Endothelial cell of umbilical vein (primary cell): ENCODE measurements around the gene PLXNC1. TPM values are rescaled to one million over a fixed set of nuclear protein-coding genes. Genes with fewer than 3 reads are reported as not detected.

Experiments used
- BruUV-seq: library from RNA; stranded (reverse); fragments of 400-500 nt; replicated peaks from 2 replicates; lab custom pipeline; 2021; lab: Mats Ljungman, UMichigan
- CTCF ChIA-PET: fragments of 300-600, 350-600 bp; sonication (Branson Sonifier 250); formaldehyde crosslinking; loops from one replicate; lab custom pipeline; 2021; ENCODE audit warnings: antibody characterized with exemption, inconsistent platforms; lab: Charles Lee
- POLR2A ChIA-PET: fragments of 300-600, 350-600 bp; sonication (Branson Sonifier 250); formaldehyde crosslinking; loops from one replicate; lab custom pipeline; 2021; ENCODE audit warnings: antibody characterized with exemption, inconsistent platforms; lab: Charles Lee
- DNase-seq: peaks from one replicate; pipeline ENCODE4 v3.0.0-alpha.2; 2011; ENCODE audit warnings: low read depth, low spot score
- FAIRE-seq: peaks from 2 replicates; lab custom pipeline; 2011; peaks lifted over from hg19 to GRCh38; lab: Jason Lieb, UNC
- H2AFZ ChIP-seq: 2 replicates; pipeline ENCODE4 v1.6.0; 2012; ENCODE audit warnings: low read depth, low read length, control low read depth, inconsistent platforms
- H3K27ac ChIP-seq: 2 replicates; pipeline ENCODE4 v1.5.1; 2011; ENCODE audit warnings: low read depth, mild to moderate bottlenecking, control low read depth, low read length, moderate library complexity; ENCODE audit not compliant: insufficient read depth
- H3K27me3 ChIP-seq, 2 experiments: 2 replicates each; pipeline versions ENCODE4 v1.6.0 to v1.6.1; 2011; ENCODE audit warnings: low read length in 2 of 2, mixed read lengths in 1 of 2; ENCODE audit not compliant: control insufficient read depth in 2 of 2, insufficient read depth in 2 of 2
- H3K36me3 ChIP-seq, 2 experiments: 2 replicates in 1 of 2; 3 replicates in 1 of 2; pipeline ENCODE4 v1.5.1; 2011; ENCODE audit warnings: low read length in 2 of 2, mild to moderate bottlenecking in 1 of 2, moderate library complexity in 1 of 2; ENCODE audit not compliant: control insufficient read depth in 2 of 2, insufficient read depth in 2 of 2; ENCODE audit errors: extremely low read depth in 1 of 2
- H3K4me1 ChIP-seq: 3 replicates; pipeline ENCODE4 v1.5.1; 2011; ENCODE audit warnings: mild to moderate bottlenecking, low read length; ENCODE audit not compliant: control insufficient read depth, insufficient read depth; ENCODE audit errors: extremely low read depth
- H3K4me2 ChIP-seq: 2 replicates; pipeline ENCODE4 v1.6.1; 2011; ENCODE audit warnings: low read length, control low read depth, mixed read lengths; ENCODE audit not compliant: insufficient read depth
- H3K4me3 ChIP-seq, 3 experiments: fragments of 200-600 bp in 1 of 3; sonication (generic), shearing (Covaris generic) in 1 of 3; replicated peaks in 1 of 3; 2 replicates each; pipeline ENCODE4 v1.5.1; 2011 to 2016; ENCODE audit warnings: control low read depth in 3 of 3, low read length in 3 of 3, mild to moderate bottlenecking in 2 of 3, inconsistent platforms in 1 of 3, low read depth in 1 of 3, moderate library complexity in 1 of 3; ENCODE audit not compliant: insufficient read depth in 1 of 3
- H3K79me2 ChIP-seq: 2 replicates; pipeline ENCODE4 v1.6.0; 2012; ENCODE audit warnings: low read length, inconsistent platforms; ENCODE audit not compliant: control insufficient read depth, insufficient read depth
- H3K9ac ChIP-seq: replicated peaks from 2 replicates; pipeline ENCODE3; 2011; ENCODE audit warnings: low read length, control low read depth; ENCODE audit not compliant: insufficient read depth; ENCODE audit errors: extremely low read depth
- H3K9me1 ChIP-seq: replicated peaks from 3 replicates; pipeline ENCODE4 v1.6.0; 2011; ENCODE audit warnings: mild to moderate bottlenecking, low read length; ENCODE audit not compliant: control insufficient read depth, insufficient read depth; ENCODE audit errors: extremely low read depth
- H3K9me3 ChIP-seq: replicated peaks from 2 replicates; pipeline ENCODE4 v1.5.1; 2012; ENCODE audit warnings: low read length, inconsistent platforms; ENCODE audit not compliant: control insufficient read depth, insufficient read depth
- H4K20me1 ChIP-seq: replicated peaks from 2 replicates; pipeline ENCODE3; 2011; ENCODE audit warnings: mild to moderate bottlenecking, low read length; ENCODE audit not compliant: control insufficient read depth, insufficient read depth; ENCODE audit errors: extremely low read depth
- EZH2 ChIP-seq: IDR thresholded peaks from 2 replicates; pipeline ENCODE4 v1.6.1; 2012; ENCODE audit warnings: borderline replicate concordance, low read depth, mild to moderate bottlenecking, moderate library complexity, low read length, inconsistent platforms; ENCODE audit not compliant: severe bottlenecking
- FOS ChIP-seq: IDR thresholded peaks from 2 replicates; pipeline ENCODE4 v1.6.1; 2011; ENCODE audit warnings: mild to moderate bottlenecking, low read length, moderate library complexity, borderline replicate concordance; ENCODE audit not compliant: insufficient read depth
- GATA2 ChIP-seq: IDR thresholded peaks from 2 replicates; pipeline ENCODE4 v1.7.0; 2011; ENCODE audit warnings: low read depth, mild to moderate bottlenecking, moderate library complexity, mixed read lengths, low read length; ENCODE audit not compliant: insufficient read length, insufficient read depth
- JUN ChIP-seq: IDR thresholded peaks from 2 replicates; pipeline ENCODE4 v1.6.1; 2011; ENCODE audit warnings: borderline replicate concordance, low read depth; ENCODE audit not compliant: insufficient read length, insufficient read depth
- MYC ChIP-seq: IDR thresholded peaks from one replicate; pipeline ENCODE4 v1.6.1; 2011; ENCODE audit warnings: mild to moderate bottlenecking, low read depth, low read length
- POLR2A ChIP-seq: IDR thresholded peaks from 2 replicates; pipeline ENCODE4 v1.6.1; 2012; ENCODE audit warnings: low read depth, mild to moderate bottlenecking, control low read depth, low read length
- POLR2AphosphoS5 ChIP-seq: IDR thresholded peaks from 2 replicates; pipeline ENCODE4 v1.6.1; 2012; ENCODE audit warnings: low read depth, mild to moderate bottlenecking, control low read depth, low read length, moderate library complexity; ENCODE audit not compliant: insufficient read depth
- dilution Hi-C: fragments of 300-500 bp; cut with MboI; formaldehyde crosslinking; loops from one replicate; pipeline ENCODE4 v1.15.0; 2019; ENCODE audit warnings: low sequenced_read_pairs; ENCODE audit not compliant: extremely low pct_ligation_motif_present
- intact Hi-C: fragments of 100-400 bp; cut with micrococcal nuclease; formaldehyde crosslinking; loops from one replicate; pipeline ENCODE4 v1.10.0; 2022
- polyA plus RNA-seq, 4 experiments: library from polyadenylated mRNA; depleted of rRNA in 3 of 4; stranded (reverse) in 3 of 4; unstranded in 1 of 4; fragments of >200 nt; gene quantifications; 2 replicates each; pipeline versions ENCODE4 v1.2.1 to v1.2.3, GENCODE V29; 2011 to 2012; ENCODE audit warnings: missing spikeins in 1 of 4
- total RNA-seq: library from RNA; stranded (reverse); gene quantifications from 2 replicates; pipeline ENCODE4 v1.2.3, GENCODE V29; 2021
- TF ChIP-seq, protein P1 (sequence below): IDR thresholded peaks from 2 replicates; pipeline ENCODE4 v1.6.1; 2011; ENCODE audit not compliant: insufficient read depth, insufficient read length
- TF ChIP-seq, protein P2 (sequence below), 2 donors: IDR thresholded peaks; 1 replicate in 1 of 2; 2 replicates in 1 of 2; pipeline ENCODE4 v1.5.1; 2011; ENCODE audit warnings: low read length in 2 of 2, mild to moderate bottlenecking in 2 of 2, moderate library complexity in 2 of 2, control low read depth in 1 of 2, inconsistent platforms in 1 of 2, low read depth in 1 of 2; ENCODE audit not compliant: insufficient read depth in 1 of 2; ENCODE audit errors: extremely low read depth in 1 of 2

The PLXNC1 gene
- total and polyA plus RNA-seq, 2 donors (not counting 3 experiments of a cell fraction or from before 2014, with no cell fraction given): 0.04 TPM; not detected in 1

DNA sequence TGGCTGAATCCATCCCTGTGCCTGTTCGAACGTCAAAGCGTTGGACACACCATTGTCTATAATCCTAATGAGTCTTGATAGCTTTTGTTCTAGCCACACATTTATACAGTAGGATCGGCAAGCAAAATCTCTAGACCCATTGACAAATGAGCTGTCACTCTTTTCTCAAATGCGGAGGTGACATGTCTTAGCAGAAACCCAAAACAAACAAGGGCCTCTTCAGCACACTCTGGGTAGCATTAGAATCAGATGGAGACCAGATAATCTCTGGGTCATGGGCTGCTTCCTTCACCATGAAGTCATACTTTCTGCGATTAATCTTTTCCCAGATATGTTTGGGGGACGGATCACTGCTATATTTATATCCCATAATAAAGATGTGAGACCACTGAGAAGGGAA is 100.2 kb downstream of the PLXNC1 start:
- no peak overlapping the region for H3K9ac ChIP-seq
- TF ChIP-seq FOS (no peak), GATA2 (no peak), EZH2 (no peak), MYC (no peak), JUN (no peak), POLR2AphosphoS5 (no peak), POLR2A (no peak)
- TF ChIP-seq, protein P1, sequence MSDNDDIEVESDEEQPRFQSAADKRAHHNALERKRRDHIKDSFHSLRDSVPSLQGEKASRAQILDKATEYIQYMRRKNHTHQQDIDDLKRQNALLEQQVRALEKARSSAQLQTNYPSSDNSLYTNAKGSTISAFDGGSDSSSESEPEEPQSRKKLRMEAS: no peak
- TF ChIP-seq, protein P2, sequence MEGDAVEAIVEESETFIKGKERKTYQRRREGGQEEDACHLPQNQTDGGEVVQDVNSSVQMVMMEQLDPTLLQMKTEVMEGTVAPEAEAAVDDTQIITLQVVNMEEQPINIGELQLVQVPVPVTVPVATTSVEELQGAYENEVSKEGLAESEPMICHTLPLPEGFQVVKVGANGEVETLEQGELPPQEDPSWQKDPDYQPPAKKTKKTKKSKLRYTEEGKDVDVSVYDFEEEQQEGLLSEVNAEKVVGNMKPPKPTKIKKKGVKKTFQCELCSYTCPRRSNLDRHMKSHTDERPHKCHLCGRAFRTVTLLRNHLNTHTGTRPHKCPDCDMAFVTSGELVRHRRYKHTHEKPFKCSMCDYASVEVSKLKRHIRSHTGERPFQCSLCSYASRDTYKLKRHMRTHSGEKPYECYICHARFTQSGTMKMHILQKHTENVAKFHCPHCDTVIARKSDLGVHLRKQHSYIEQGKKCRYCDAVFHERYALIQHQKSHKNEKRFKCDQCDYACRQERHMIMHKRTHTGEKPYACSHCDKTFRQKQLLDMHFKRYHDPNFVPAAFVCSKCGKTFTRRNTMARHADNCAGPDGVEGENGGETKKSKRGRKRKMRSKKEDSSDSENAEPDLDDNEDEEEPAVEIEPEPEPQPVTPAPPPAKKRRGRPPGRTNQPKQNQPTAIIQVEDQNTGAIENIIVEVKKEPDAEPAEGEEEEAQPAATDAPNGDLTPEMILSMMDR (IDR thresholded peaks at IDR 0.05; ENCODE audit: extremely low read depth in 1 of 2, insufficient read depth in 1 of 2, low read depth in 1 of 2, low read length in 2 of 2): no peak
- H3K79me2 ChIP-seq: no peaks in the 10 kb centered on the region
- no peak overlapping the region for H3K27ac ChIP-seq
- no peak overlapping the region for H2AFZ ChIP-seq
- H3K27me3 ChIP-seq: peaks cover 0 to 2% of the 10 kb centered on the region in 2 experiments
- no peaks in the 10 kb centered on the region for H4K20me1 ChIP-seq
- no peaks in the 10 kb centered on the region for H3K36me3 ChIP-seq
- CTCF ChIA-PET: no interaction called here
- no peak overlapping the region for H3K4me3 ChIP-seq
- H3K9me3 ChIP-seq: no peaks in the 10 kb centered on the region
- intact Hi-C loops: no loop called here
- POLR2A ChIA-PET: no interaction called here
- no peak overlapping the region for H3K4me2 ChIP-seq
- BruUV-seq: no TSS peak
- H3K9me1 ChIP-seq: no peaks in the 10 kb centered on the region
- DNase-seq (no peak), FAIRE-seq (no peak)
- dilution Hi-C loops: no loop called here
- no peaks in the 10 kb centered on the region for H3K4me1 ChIP-seq
